ENCODE measurements around the gene MIXL1.
"Not testable (repeated sequence)": the region's sequence is repeated elsewhere in the genome, so short reads cannot be mapped to it uniquely, and the experiment has no call there.

MIXL1 gene

GRCh38 chr1:226268421-226269124, 45.1 kb downstream of the MIXL1 start:
- peaks cover 17 to 33% of the 10 kb centered on the region in 2 experiments for H3K36me3 ChIP-seq (ENCODE audit: control insufficient read depth in 2 of 2, insufficient read depth in 1 of 2, low read length in 2 of 2)
- 0 out of 2 replicates have a peak, but pooled peaks cover 4% of the 10 kb centered on the region for H3K4me1 ChIP-seq (ENCODE audit: control insufficient read depth, insufficient read depth, low read length)
- ChIA-PET POLR2A (no interaction called here), CTCF (no interaction called here)
- no peaks in the 10 kb centered on the region for H3K9me3 ChIP-seq (ENCODE audit: control insufficient read depth, insufficient read depth, low read depth, low read length)
- no peak overlapping the region for H3K27ac ChIP-seq (ENCODE audit: extremely low read depth, low read depth, low read length)
- no peak overlapping the region for H3K4me3 ChIP-seq (ENCODE audit: low read depth, low read length)
- TF ChIP-seq ZNF660 (tag by site-specific recombination; IDR thresholded peaks at IDR 0.05) (peak; percentile 99), ZNF426 (tag by site-specific recombination; IDR thresholded peaks at IDR 0.05) (no peak)

- not testable (repeated sequence) for H3K4me1 ChIP-seq (ENCODE audit: control insufficient read depth, insufficient read depth, low read length); H3K4me3 ChIP-seq (ENCODE audit: low read depth, low read length); H3K9me3 ChIP-seq (ENCODE audit: control insufficient read depth, insufficient read depth, low read depth, low read length)
- H3K36me3 ChIP-seq (ENCODE audit: control insufficient read depth in 2 of 2, insufficient read depth in 1 of 2, low read length in 2 of 2) = peaks cover 6 to 26% of the 10 kb centered on the region in 2 experiments
- CTCF ChIA-PET = interaction anchor here (0.6 to 1.8 kb wide), 6 partner anchors 13 to 328 kb away, joined by 3 to 9 read pairs (median 4); no protein-coding TSS in a partner anchor
- H3K27ac ChIP-seq (ENCODE audit: extremely low read depth, low read depth, low read length) = peak overlapping the region; percentile 20
- POLR2A ChIA-PET = interaction anchor here (0.5 to 1.2 kb wide), 5 partner anchors 14 to 667 kb away, joined by 3 to 4 read pairs (median 3); partner anchors contain the start of gene LIN9
- TF ChIP-seq ZFP37 (tag by site-specific recombination; IDR thresholded peaks at IDR 0.05) (peak; percentile 84), ZNF366 (tag by site-specific recombination; conservative IDR thresholded peaks at IDR 0.05) (peak; percentile 73; the same call in 1 of the 2 replicates), FEZF1 (tag by site-specific recombination; IDR thresholded peaks at IDR 0.05) (peak; percentile 35; the same call in 1 of the 2 replicates), TRIM28 (IDR thresholded peaks at IDR 0.05; ENCODE audit: borderline replicate concordance, low read length) (peak; percentile 82; the same call in 1 of the 2 replicates), ZNF843 (tag by site-specific recombination; IDR thresholded peaks at IDR 0.05) (peak; percentile 26; the same call in 1 of the 2 replicates), ZNF600 (tag by site-specific recombination; IDR thresholded peaks at IDR 0.05) (peak; percentile 45; the same call in 1 of the 2 replicates), ZSCAN23 (tag by site-specific recombination; IDR thresholded peaks at IDR 0.05) (0 out of 2 replicates have a peak, but pooled peaks have one; percentile 2), ZBTB17 (tag by site-specific recombination; IDR thresholded peaks at IDR 0.05) (peak; percentile 87), HIC1 (tag by site-specific recombination; IDR thresholded peaks at IDR 0.05) (peak; percentile 94), ZNF335 (tag by site-specific recombination; conservative IDR thresholded peaks at IDR 0.05) (peak; percentile 67), ZNF660 (tag by site-specific recombination; IDR thresholded peaks at IDR 0.05) (0 out of 2 replicates have a peak, but pooled peaks have one; percentile 51), ZNF324 (tag by site-specific recombination; IDR thresholded peaks at IDR 0.05) (0 out of 2 replicates have a peak, but pooled peaks have one; percentile 73), PATZ1 (tag by site-specific recombination; IDR thresholded peaks at IDR 0.05) (peak; percentile 40), ZNF391 (tag by site-specific recombination; IDR thresholded peaks at IDR 0.05; ENCODE audit: borderline replicate concordance, low read depth) (0 out of 2 replicates have a peak, but pooled peaks have one; percentile 52), ZBTB8A (tag by site-specific recombination; IDR thresholded peaks at IDR 0.05) (peak; percentile 25; the same call in 1 of the 2 replicates), ZNF585B (tag by site-specific recombination; IDR thresholded peaks at IDR 0.05) (0 out of 2 replicates have a peak, but pooled peaks have one; percentile 4), GLIS1 (tag by site-specific recombination; IDR thresholded peaks at IDR 0.05) (peak; percentile 95), TCF7L2 (IDR thresholded peaks at IDR 0.05; ENCODE audit: borderline replicate concordance, low read depth, low read length) (peak; percentile 52), WT1 (tag by site-specific recombination; IDR thresholded peaks at IDR 0.05) (peak; percentile 36; the same call in 1 of the 2 replicates), ZEB2 (tag by site-specific recombination; IDR thresholded peaks at IDR 0.05) (peak; percentile 86), INSM2 (tag by site-specific recombination; IDR thresholded peaks at IDR 0.05) (peak; percentile 49), IKZF3 (tag by site-specific recombination; IDR thresholded peaks at IDR 0.05) (peak; percentile 64; the same call in 1 of the 2 replicates), ZXDB (tag by site-specific recombination; IDR thresholded peaks at IDR 0.05) (0 out of 2 replicates have a peak, but pooled peaks have one; percentile 43)
- TF ChIP-seq, protein P1, sequence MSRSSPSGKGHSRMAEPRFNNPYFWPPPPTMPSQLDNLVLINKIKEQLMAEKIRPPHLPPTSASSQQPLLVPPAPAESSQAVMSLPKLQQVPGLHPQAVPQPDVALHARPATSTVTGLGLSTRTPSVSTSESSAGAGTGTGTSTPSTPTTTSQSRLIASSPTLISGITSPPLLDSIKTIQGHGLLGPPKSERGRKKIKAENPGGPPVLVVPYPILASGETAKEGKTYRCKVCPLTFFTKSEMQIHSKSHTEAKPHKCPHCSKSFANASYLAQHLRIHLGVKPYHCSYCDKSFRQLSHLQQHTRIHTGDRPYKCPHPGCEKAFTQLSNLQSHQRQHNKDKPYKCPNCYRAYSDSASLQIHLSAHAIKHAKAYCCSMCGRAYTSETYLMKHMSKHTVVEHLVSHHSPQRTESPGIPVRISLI (tag by site-specific recombination; IDR thresholded peaks at IDR 0.05) = peak; percentile 99
These were observed 48.9 kb downstream of the MIXL1 start for GRCh38 chr1:226272233-226272902.
